GM21367 (cell line): Measurements from ENCODE around the gene PROK2.

ENCODE experiments used
- ATAC-seq: cut with Tn5 transposase; IDR thresholded peaks from one replicate; pipeline ENCODE4 v1.9.1; 2021; ENCODE audit not compliant: unreplicated experiment

The PROK2 gene

DNA sequence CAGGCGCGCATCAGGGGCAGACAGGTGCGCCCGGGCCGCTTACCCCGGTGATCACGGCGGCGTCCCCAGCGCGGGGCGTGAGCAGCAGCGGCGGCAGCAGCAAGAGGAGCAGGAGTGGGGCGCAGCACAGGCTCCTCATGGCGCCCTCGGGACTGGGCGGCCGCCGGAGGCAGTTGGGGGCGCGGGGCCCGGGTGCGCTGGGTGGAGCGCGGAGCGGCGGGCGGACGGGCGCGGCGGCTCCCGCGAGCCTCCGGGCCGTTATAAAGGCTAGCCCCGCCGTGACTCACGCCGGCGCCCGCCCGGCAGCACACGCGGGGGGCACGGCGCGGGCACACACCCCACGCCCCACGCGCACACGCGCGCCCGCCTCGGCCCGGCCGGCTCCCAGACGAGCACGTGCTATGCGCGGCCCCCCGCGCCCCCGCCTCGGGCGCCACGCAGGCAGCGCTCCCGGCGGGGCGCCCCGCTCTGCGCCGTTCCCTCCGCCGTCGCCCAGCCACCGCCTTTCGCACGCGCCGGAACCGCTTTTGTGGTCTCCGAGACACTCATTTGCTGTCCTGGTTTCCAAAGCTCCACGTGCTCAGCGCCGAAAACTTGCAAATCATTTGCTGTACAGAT lies at the start of gene PROK2:
Gene PROK2, minus strand, starts transcription at position 235 of the 618 bp plus-strand sequence. Its CDS starts 96 bp downstream, at position 139.
- no peak for ATAC-seq

- ATAC-seq: no peak
Observed at GRCh38 chr3:71831599-71831998, 46.7 kb upstream of the PROK2 start.

GRCh38 chr3:71825551-71826283 lies 40.8 kb upstream of the PROK2 start:
- ATAC-seq: no peak

- no peak for ATAC-seq
Observed at GRCh38 chr3:71821116-71821515, 36.2 kb upstream of the PROK2 start.

GRCh38 chr3:71817262-71817661 lies 32.3 kb upstream of the PROK2 start:
- ATAC-seq: no peak

GRCh38 chr3:71816767-71817156 lies 31.8 kb upstream of the PROK2 start:
- ATAC-seq: no peak

DNA sequence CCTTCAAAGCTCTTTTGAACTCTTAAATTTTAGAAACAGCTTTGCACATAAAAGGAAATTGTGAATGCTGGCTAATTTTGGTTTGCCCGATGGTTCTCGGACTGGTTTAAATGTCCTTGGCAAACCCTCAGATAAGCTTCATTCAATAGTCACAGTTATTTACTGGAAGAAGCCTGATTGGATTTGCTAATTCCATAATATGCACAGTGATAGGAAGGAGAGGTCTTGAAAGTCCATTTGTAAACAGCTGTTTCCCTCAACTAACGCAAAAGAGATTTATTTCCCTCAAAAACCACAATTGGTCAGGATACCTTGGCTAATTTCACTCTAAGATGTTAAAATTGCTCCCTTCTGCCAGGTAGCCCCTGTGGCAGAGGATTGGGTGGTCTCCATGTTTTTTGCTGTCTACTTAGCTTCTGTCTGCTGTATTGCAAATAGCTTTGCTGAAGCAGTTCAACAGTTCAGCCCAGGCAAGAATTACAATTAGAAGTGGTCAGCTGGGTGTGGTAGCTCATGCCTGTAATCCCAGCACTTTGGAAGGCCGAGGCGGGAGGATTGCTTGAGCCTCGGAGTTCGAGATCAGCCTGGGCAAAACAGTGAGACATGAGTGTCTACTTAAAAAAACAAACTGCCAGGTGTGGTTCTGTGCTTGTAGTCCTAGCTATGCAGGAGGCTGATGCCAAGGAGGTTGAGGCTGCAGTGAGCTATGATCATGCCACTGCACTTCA lies 30.6 kb upstream of the PROK2 start:
- no peak for ATAC-seq

GRCh38 chr3:71813704-71814103 lies 28.8 kb upstream of the PROK2 start:
- ATAC-seq: no peak

DNA sequence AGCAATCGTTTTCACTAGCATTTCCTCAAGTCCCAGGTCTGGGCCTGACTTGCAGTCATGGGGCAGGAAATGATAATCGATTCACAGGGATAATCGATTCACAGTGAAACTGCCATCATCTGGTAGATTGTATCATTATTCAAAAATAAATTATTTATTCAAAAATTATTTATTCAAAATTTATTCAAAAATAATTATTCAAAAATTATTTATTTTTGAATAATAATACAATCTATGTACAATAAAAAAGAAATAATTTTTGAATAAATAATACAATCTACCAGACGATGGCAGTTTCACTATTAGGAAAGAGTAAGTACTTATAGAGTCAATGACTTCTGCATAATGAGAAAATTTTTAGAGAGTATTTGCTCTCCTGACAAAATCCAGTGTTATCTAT lies 28.1 kb upstream of the PROK2 start:
- no peak for ATAC-seq

DNA sequence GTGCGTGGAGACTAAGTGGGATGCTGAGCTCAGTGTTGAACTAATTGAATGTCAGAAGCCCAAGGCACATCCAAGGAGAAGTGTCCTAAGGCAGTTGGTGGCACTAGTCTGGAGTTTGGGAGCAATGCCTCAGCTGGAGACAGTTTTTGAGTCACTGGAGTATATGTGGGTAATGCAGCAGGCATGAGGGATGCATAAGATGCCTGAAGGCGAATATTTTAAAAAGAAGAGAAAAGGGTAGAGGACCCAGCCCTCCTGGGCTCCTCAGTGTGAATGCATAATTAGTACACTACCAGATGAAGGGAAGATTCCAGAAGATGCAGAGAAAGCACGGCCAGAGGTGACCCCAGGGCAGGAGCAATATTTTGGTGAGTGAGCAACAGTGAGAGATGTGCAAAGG lies 25.1 kb upstream of the PROK2 start:
- ATAC-seq: no peak

DNA sequence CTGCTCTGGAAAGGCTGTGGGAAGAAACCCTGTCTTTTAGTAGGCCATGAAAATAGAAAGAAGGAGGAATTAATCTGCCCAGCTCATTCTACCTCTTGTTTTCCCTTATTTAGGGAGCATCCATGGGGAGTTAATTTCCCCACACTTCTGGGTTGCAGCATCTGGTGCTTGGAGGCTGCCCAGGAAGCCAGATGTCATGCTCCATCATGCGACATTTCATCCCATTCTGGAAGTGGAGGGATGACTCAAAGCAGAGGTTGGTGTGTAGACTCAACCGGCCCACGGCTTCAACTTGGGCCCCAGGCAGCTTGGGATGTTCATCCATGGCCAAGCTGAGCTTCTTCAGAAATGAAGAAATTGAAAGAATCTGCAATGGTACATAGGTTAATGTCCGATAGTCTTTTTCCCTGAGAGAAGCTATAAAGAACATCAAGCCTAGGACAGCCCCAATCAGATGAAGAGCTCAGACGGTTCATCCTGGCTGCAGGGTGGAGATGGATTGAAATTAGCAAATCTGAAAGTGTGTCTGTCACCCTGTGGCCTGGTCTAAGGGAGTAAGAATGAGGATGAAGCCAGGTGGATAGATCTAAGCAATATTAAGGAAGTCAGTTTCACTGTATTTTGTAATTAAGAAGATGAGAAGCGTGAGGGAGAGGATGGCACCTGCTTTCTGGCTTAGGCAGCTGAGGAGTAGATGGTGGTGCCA lies 24.5 kb upstream of the PROK2 start:
- ATAC-seq: no peak

DNA sequence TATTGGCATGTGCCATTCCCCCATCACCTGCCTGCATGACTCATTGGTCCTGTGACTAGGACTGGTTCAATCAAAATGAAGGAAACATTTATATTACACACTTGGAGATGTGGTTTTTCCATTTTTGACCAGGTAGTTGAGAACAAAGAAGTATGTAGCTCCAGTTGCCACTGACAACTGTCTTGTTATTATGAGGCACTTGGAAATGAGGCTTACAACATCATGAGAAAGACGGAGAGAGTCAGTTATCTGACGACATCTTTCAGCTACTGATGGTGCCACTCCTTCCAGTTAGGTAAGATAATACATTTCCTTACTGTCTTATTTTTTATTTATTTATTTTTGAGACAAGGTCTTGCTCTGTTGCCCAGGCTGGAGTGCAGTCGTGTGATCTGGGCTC lies 21.8 kb upstream of the PROK2 start:
- ATAC-seq: no peak

DNA sequence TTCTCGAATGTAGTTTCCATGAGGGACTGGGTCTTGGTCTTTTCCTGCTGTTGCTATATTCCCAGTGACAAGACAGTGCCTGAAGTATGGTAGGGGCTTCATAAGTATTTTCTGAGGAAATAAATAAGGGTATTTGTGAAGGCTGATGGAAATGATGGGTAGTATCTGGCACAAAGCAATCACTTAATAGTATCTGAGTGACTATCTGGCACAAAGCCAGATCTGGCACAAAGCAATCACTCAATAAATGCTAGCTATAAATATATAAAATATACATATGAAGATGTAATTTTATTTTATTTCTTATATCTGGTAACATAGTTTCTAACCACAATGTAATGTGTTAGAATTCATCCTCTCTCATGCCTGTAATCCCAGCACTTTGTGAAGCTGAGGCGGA lies 20.7 kb upstream of the PROK2 start:
- ATAC-seq: no peak

- ATAC-seq: no peak
Observed at GRCh38 chr3:71805199-71805598, 20.3 kb upstream of the PROK2 start.

GRCh38 chr3:71803248-71803647 lies 18.3 kb upstream of the PROK2 start:
- no peak for ATAC-seq

DNA sequence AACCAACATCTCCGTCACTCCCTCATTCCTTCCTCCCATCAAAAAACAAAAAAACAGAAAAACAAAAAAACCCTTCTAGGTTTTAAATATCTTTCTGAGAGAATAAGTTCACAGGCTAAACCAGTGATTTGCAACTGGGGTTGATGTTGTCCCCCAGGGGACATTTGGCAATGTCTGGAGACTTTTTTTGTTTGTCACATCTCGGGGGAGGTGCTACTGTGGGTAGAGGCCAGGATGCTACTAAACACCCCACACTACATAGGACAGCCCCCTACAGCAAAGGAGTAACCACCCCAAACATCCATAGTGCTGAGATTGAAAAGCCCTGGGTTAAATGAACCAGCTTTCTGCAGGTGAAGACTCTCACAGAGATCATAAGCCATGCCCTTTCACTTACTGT lies 17.0 kb upstream of the PROK2 start:
- ATAC-seq: no peak

DNA sequence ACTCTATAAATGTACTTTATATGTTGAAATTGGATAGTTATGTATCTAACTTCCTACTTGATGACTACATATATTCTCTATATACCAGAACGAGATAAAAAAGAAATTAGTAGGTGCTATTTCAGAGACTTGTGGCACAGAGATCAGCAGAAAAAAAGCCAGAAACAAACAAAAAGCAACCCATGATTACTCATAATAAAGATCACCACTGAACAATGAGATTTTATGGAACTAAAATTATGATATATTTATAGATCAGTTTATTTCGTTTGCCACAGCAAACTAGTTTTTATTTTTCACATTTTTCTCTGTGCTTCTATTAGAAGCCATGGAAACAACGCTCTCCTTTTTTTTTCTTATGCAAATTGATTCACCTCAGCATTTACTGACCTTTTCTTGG lies 15.1 kb upstream of the PROK2 start:
- ATAC-seq: no peak

GRCh38 chr3:71797455-71797854 lies 12.5 kb upstream of the PROK2 start:
- no peak for ATAC-seq

GRCh38 chr3:71796290-71796689 lies 11.3 kb upstream of the PROK2 start:
- ATAC-seq: no peak

DNA sequence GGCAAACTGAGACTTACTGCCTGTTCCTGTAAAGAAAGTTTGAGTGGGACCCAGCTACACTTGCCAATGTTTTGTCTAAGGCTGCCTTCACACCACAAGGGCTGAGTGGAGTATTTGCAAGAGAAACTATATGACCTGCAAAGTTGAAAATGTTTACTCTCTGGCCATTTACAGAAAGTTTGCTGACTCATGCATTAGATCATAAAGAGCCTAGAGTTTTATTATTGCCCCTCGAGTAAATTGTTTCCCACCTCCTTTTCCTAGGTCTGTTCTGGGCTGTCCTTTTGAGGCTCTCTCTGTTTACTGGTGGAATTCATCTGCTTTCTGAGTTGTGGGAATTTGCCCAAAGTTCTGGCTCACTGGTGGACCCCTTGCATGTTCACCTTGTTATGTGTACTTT lies 6.7 kb upstream of the PROK2 start:
- ATAC-seq: no peak

DNA sequence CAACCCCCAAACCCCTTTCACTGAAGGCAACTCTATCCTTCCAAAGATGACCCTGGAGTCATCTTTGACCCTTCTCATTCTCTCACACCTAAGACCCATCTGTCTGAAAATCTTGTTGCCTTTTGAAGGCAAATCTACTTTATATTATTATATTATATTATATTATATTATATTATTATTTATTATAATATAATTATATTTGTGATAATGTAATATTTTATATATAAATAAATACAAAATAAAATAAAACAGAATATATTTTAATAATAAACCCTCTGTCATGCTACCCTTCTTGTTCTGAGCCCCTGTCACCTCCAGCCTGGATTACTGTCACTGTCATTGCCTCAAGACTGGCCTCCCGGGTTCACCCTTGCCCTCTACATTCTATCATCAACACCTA lies 5.0 kb upstream of the PROK2 start:
- ATAC-seq: no peak
